ENCODE measurements around the gene SFI1. TPM values are rescaled to one million over a fixed set of nuclear protein-coding genes. Genes with fewer than 3 reads are reported as not detected.

Gene SFI1
- total and polyA plus RNA-seq, 5 donors from 2014 or later = 18.6 to 300 (median 33.3) TPM

DNA sequence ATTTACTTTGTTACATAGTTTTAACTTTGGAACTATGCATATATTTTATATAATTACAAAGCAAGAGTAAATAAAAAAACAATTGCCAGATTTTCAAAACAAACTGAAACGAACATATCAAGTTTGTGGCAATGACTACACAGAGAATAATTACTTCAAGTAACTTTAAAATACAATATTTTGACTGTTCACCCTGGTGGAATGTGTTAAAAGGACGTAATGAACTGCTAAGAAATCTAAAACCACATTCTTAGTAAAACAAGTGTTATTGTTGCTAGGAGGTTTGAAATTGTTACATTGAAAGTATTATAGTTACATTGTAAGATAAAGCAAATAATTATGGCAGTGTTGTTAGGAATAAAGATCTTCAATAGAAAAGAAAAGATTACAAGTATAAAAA, 71.4 kb downstream of the SFI1 start:
- Mint-ChIP-seq H3K4me3 (no peak overlapping the region), H3K4me1 (peaks cover 0 to 8% (median 5%) of the 10 kb centered on the region in 4 donors), H3K27me3 (no peaks in the 10 kb centered on the region), H3K36me3 (peaks cover 41% of the 10 kb centered on the region), H3K27ac (no peak overlapping the region), H3K9me3 (peaks cover 0 to 1% (median 0%) of the 10 kb centered on the region in 7 donors)
- Histone ChIP-seq H3K27me3 (ENCODE audit: control insufficient read depth, insufficient read depth, low read length) (no peaks in the 10 kb centered on the region), H3K4me3 (ENCODE audit: low read depth, low read length) (no peak overlapping the region), H3K9me3 (ENCODE audit: control insufficient read depth in 2 of 2, low read length in 2 of 2) (no peaks in the 10 kb centered on the region), H3K4me1 (ENCODE audit: control insufficient read depth, insufficient read depth, low read length, poor library complexity, severe bottlenecking) (no peaks in the 10 kb centered on the region), H3K27ac (ENCODE audit: insufficient read depth, low read length, poor library complexity, severe bottlenecking) (no peak overlapping the region), H3K36me3 (ENCODE audit: control insufficient read depth, insufficient read depth, low read length) (peaks cover 50% of the 10 kb centered on the region)
- ATAC-seq (ENCODE audit: low read depth in 2 of 2) = no peak
- DNase-seq = no peak

DNA sequence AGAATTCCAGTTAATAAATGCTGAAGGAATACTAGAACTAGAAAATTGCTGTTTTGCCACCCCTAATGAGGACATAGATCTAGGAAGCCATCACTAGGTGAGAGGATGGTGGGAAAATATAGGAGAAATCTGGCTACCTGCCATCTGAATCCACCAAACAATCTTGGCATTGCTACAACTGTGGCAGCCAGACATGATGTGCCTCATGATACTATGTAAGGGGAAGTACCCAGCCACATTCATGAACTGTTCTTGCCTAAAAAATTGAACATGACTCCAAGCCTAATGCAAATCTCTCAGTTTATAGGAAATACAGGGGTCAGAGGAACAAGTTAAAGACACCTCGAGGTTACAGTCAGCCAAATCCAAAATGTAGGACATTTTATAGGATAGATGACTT, 72.8 kb downstream of the SFI1 start:
- DNase-seq (no peak), ATAC-seq (ENCODE audit: low read depth in 2 of 2) (no peak)
- H3K27me3 ChIP-seq (ENCODE audit: control insufficient read depth, insufficient read depth, low read length) = no peaks in the 10 kb centered on the region
- Mint-ChIP-seq H3K4me3 (no peak overlapping the region), H3K9me3 (peaks cover 0 to 1% (median 0%) of the 10 kb centered on the region in 7 donors), H3K27me3 (no peaks in the 10 kb centered on the region), H3K36me3 (peaks cover 39% of the 10 kb centered on the region), H3K4me1 (peaks cover 0 to 8% (median 5%) of the 10 kb centered on the region in 4 donors), H3K27ac (peak overlapping the region in 1 of 3 donors; percentile 94)
- no peaks in the 10 kb centered on the region for H3K4me1 ChIP-seq (ENCODE audit: control insufficient read depth, insufficient read depth, low read length, poor library complexity, severe bottlenecking)
- H3K27ac ChIP-seq (ENCODE audit: insufficient read depth, low read length, poor library complexity, severe bottlenecking) = no peak overlapping the region
- H3K9me3 ChIP-seq (ENCODE audit: control insufficient read depth in 2 of 2, low read length in 2 of 2) = no peaks in the 10 kb centered on the region
- H3K36me3 ChIP-seq (ENCODE audit: control insufficient read depth, insufficient read depth, low read length) = peaks cover 59% of the 10 kb centered on the region
- no peak overlapping the region for H3K4me3 ChIP-seq (ENCODE audit: low read depth, low read length)

DNA sequence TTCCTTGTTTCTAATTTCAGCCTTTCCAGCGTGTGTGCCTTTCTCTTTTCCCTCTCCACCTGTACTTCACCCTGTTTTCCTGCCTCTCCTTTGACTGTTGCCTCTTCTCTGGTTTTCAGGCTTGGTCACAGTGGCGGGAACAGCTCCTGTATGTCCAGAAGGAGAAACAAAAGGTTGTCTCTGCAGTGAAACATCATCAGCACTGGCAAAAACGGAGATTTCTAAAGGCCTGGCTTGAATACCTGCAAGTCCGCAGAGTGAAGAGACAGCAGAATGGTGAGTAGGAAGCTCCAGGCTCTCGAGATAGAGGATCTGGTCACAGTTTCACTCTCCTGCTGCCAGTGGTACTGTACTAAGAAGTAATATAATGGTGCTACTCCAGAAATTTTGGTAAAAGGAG, 76.6 kb downstream of the SFI1 start:
- no peak overlapping the region for H3K4me3 ChIP-seq (ENCODE audit: low read depth, low read length)
- Mint-ChIP-seq H3K4me3 (no peak overlapping the region), H3K9me3 (no peaks in the 10 kb centered on the region), H3K4me1 (peaks cover 0 to 5% (median under 1%) of the 10 kb centered on the region in 4 donors), H3K27me3 (no peaks in the 10 kb centered on the region), H3K27ac (peak overlapping the region in 1 of 3 donors; percentile 93), H3K36me3 (peaks cover 37% of the 10 kb centered on the region)
- ATAC-seq (ENCODE audit: low read depth in 2 of 2) (no peak), DNase-seq (no peak)
- no peak overlapping the region for H3K27ac ChIP-seq (ENCODE audit: insufficient read depth, low read length, poor library complexity, severe bottlenecking)
- no peaks in the 10 kb centered on the region for H3K9me3 ChIP-seq (ENCODE audit: control insufficient read depth in 2 of 2, low read length in 2 of 2)
- H3K27me3 ChIP-seq (ENCODE audit: control insufficient read depth, insufficient read depth, low read length) = no peaks in the 10 kb centered on the region
- H3K36me3 ChIP-seq (ENCODE audit: control insufficient read depth, insufficient read depth, low read length) = peaks cover 78% of the 10 kb centered on the region
- H3K4me1 ChIP-seq (ENCODE audit: control insufficient read depth, insufficient read depth, low read length, poor library complexity, severe bottlenecking) = no peaks in the 10 kb centered on the region

DNA sequence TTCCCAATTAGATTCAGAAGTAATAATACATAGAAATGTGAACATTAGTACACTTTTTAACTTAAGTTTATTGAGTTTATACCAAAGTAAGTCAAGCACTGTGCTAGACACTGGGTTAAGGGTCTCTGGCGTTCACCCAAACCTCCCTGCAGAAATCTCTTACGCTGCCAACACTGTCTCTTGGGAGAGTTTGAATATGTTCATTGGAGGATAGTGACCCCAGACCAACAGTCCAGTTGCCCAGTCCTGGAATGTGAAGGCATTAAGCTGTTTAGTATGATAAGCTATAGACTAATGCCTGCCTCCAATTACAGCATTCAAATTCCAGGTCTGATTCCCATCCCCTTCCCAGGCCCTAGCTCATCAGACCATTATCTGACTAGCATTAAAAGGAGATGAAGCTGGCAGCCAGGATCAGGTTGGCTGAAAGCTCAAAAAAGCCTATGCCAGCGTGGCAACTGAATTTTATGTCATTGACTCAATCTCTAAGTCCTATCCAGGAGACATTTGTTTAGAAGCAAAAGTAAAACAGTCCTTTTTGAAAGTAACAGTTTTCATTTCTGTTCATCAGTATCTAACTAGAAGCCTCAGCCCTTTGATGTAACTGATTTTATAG, 77.8 kb downstream of the SFI1 start:
- no peak overlapping the region for H3K27ac Mint-ChIP-seq
- H3K36me3 Mint-ChIP-seq = peaks cover 40% of the 10 kb centered on the region
- H3K36me3 ChIP-seq (ENCODE audit: control insufficient read depth, insufficient read depth, low read length) = peaks cover 79% of the 10 kb centered on the region

DNA sequence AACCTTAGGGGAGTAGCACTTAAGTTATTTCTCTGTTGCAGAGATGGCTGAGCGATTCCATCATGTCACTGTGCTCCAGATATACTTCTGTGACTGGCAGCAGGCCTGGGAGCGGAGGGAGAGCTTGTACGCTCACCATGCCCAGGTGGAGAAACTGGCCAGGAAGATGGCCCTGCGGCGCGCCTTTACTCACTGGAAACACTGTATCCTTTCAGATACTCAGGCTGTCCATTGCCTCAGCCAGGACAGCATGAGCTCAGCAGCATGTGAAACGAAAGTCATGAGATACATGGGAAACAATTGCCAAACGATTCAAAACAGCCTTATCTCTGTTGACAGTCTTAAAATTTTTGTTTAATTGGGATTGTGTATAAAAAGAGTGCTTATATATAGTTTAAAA, 78.9 kb downstream of the SFI1 start:
- H3K36me3 ChIP-seq (ENCODE audit: control insufficient read depth, insufficient read depth, low read length) = peaks cover 78% of the 10 kb centered on the region
- no peak overlapping the region for H3K4me3 Mint-ChIP-seq
- DNase-seq (no peak), ATAC-seq (ENCODE audit: low read depth in 2 of 2) (no peak)
- no peak overlapping the region for H3K4me3 ChIP-seq (ENCODE audit: low read depth, low read length)
- H3K27ac Mint-ChIP-seq = no peak overlapping the region
- H3K4me1 ChIP-seq (ENCODE audit: control insufficient read depth, insufficient read depth, low read length, poor library complexity, severe bottlenecking) = no peaks in the 10 kb centered on the region
- no peak overlapping the region for H3K27ac ChIP-seq (ENCODE audit: insufficient read depth, low read length, poor library complexity, severe bottlenecking)
- peaks cover 38% of the 10 kb centered on the region for H3K36me3 Mint-ChIP-seq
- no peaks in the 10 kb centered on the region for H3K9me3 ChIP-seq (ENCODE audit: control insufficient read depth in 2 of 2, low read length in 2 of 2)
- no peaks in the 10 kb centered on the region for H3K27me3 Mint-ChIP-seq
- no peaks in the 10 kb centered on the region for H3K9me3 Mint-ChIP-seq
- H3K4me1 Mint-ChIP-seq = peaks cover 0 to 5% (median under 1%) of the 10 kb centered on the region in 4 donors
- no peaks in the 10 kb centered on the region for H3K27me3 ChIP-seq (ENCODE audit: control insufficient read depth, insufficient read depth, low read length)

More for the DNA sequence above, 77.8 kb downstream of the SFI1 start:
- Mint-ChIP-seq H3K9me3 (no peaks in the 10 kb centered on the region), H3K4me3 (no peak overlapping the region), H3K27me3 (no peaks in the 10 kb centered on the region), H3K4me1 (peaks cover 0 to 5% (median under 1%) of the 10 kb centered on the region in 4 donors)
- DNase-seq (no peak), ATAC-seq (ENCODE audit: low read depth in 2 of 2) (no peak)
- H3K27ac ChIP-seq (ENCODE audit: insufficient read depth, low read length, poor library complexity, severe bottlenecking) = no peak overlapping the region
- no peak overlapping the region for H3K4me3 ChIP-seq (ENCODE audit: low read depth, low read length)
- no peaks in the 10 kb centered on the region for H3K4me1 ChIP-seq (ENCODE audit: control insufficient read depth, insufficient read depth, low read length, poor library complexity, severe bottlenecking)
- no peaks in the 10 kb centered on the region for H3K9me3 ChIP-seq (ENCODE audit: control insufficient read depth in 2 of 2, low read length in 2 of 2)
- no peaks in the 10 kb centered on the region for H3K27me3 ChIP-seq (ENCODE audit: control insufficient read depth, insufficient read depth, low read length)

DNA sequence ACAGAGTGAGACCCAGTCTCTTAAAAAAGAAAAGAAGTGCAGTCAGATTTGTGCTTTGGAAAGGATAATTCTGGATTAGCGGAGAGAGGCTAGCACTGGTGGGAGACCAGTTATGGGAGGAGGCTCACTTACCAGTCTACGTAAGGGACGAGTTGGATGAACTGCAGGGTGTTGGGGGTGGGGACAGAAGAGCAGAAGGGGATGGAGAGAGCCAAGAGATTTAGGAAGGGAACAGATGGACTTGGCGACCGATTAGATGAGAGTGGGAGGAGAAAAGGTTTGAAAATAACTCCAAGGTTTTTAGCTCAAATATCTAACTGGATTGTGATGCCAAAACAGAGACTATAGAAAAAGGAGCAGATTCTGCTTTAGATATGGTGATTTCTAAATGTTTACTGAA, 81.4 kb downstream of the SFI1 start:
- Mint-ChIP-seq H3K4me3 (peak overlapping the region in 1 of 4 donors; percentile 19), H3K27ac (peak overlapping the region in 1 of 3 donors; percentile 23), H3K27me3 (no peaks in the 10 kb centered on the region), H3K4me1 (peaks cover 5 to 10% (median 8%) of the 10 kb centered on the region in 4 donors), H3K36me3 (peaks cover 29% of the 10 kb centered on the region), H3K9me3 (no peaks in the 10 kb centered on the region)
- peaks cover 6% of the 10 kb centered on the region for H3K4me1 ChIP-seq (ENCODE audit: control insufficient read depth, insufficient read depth, low read length, poor library complexity, severe bottlenecking)
- DNase-seq = no peak
- H3K4me3 ChIP-seq (ENCODE audit: low read depth, low read length) = no peak overlapping the region
- ATAC-seq (ENCODE audit: low read depth in 2 of 2) = no peak
- H3K9me3 ChIP-seq (ENCODE audit: control insufficient read depth in 2 of 2, low read length in 2 of 2) = no peaks in the 10 kb centered on the region
- H3K27ac ChIP-seq (ENCODE audit: insufficient read depth, low read length, poor library complexity, severe bottlenecking) = no peak overlapping the region
- H3K27me3 ChIP-seq (ENCODE audit: control insufficient read depth, insufficient read depth, low read length) = no peaks in the 10 kb centered on the region
- peaks cover 63% of the 10 kb centered on the region for H3K36me3 ChIP-seq (ENCODE audit: control insufficient read depth, insufficient read depth, low read length)

DNA sequence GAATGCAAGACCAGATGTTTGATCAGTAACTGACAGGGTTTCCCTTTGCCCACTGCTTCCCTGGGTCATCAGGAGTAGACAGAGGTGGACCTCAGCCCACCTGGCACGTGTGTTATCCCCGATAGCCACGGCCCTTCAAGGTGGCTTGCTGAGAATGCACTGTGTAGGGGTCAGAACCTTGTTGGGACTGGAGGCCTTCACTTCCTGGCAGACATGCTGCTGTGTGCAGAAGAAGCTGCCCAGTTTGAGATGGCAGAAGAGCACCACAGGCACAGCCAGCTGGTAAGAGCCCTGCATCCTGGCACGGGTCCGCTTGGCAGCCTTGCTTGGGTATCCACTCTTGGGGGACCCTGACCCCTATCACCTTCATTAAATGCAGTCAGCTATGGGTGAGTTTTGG, 81.8 kb downstream of the SFI1 start:
- H3K4me3 ChIP-seq (ENCODE audit: low read depth, low read length) = no peak overlapping the region
- H3K27ac Mint-ChIP-seq = peak overlapping the region in 2 of 3 donors; percentile 23 to 48
- H3K36me3 ChIP-seq (ENCODE audit: control insufficient read depth, insufficient read depth, low read length) = peaks cover 59% of the 10 kb centered on the region
- DNase-seq = no peak
- H3K27ac ChIP-seq (ENCODE audit: insufficient read depth, low read length, poor library complexity, severe bottlenecking) = no peak overlapping the region
- no peaks in the 10 kb centered on the region for H3K27me3 Mint-ChIP-seq
- peaks cover 8% of the 10 kb centered on the region for H3K4me1 ChIP-seq (ENCODE audit: control insufficient read depth, insufficient read depth, low read length, poor library complexity, severe bottlenecking)
- H3K9me3 Mint-ChIP-seq = no peaks in the 10 kb centered on the region
- no peaks in the 10 kb centered on the region for H3K9me3 ChIP-seq (ENCODE audit: control insufficient read depth in 2 of 2, low read length in 2 of 2)
- ATAC-seq (ENCODE audit: low read depth in 2 of 2) = no peak
- no peak overlapping the region for H3K4me3 Mint-ChIP-seq
- H3K4me1 Mint-ChIP-seq = peaks cover 5 to 14% (median 8%) of the 10 kb centered on the region in 4 donors
- H3K36me3 Mint-ChIP-seq = peaks cover 25% of the 10 kb centered on the region
- H3K27me3 ChIP-seq (ENCODE audit: control insufficient read depth, insufficient read depth, low read length) = no peaks in the 10 kb centered on the region

DNA sequence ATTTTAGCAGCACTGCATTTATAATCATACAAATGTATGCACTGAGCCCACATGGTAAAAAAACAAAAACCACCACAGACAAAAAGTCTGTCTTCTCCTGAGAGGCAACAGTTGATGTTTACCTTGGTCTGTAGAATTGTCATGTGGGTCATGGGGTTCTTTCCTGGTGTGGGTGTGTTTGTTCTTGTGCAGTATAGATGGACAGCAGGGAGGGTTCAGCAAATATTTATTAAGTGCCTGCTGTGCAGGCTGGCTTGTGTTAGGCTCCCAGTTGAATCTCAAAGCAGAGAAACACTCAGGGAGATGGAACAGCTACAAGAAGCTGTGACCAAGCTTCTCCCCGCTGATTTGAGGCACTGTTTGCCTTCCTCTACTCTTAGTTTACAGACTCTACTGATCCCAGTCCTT, 83.5 kb downstream of the SFI1 start:
- DNase-seq (no peak), ATAC-seq (ENCODE audit: low read depth in 2 of 2) (no peak)
- Mint-ChIP-seq H3K4me1 (peaks cover 10 to 30% (median 23%) of the 10 kb centered on the region in 4 donors), H3K27ac (peak overlapping the region in 1 of 3 donors; percentile 52), H3K27me3 (no peaks in the 10 kb centered on the region), H3K4me3 (no peak overlapping the region), H3K36me3 (peaks cover 25% of the 10 kb centered on the region), H3K9me3 (no peaks in the 10 kb centered on the region)
- Histone ChIP-seq H3K4me3 (ENCODE audit: low read depth, low read length) (no peak overlapping the region), H3K27me3 (ENCODE audit: control insufficient read depth, insufficient read depth, low read length) (no peaks in the 10 kb centered on the region), H3K4me1 (ENCODE audit: control insufficient read depth, insufficient read depth, low read length, poor library complexity, severe bottlenecking) (peaks cover 21% of the 10 kb centered on the region), H3K27ac (ENCODE audit: insufficient read depth, low read length, poor library complexity, severe bottlenecking) (no peak overlapping the region), H3K36me3 (ENCODE audit: control insufficient read depth, insufficient read depth, low read length) (peaks cover 50% of the 10 kb centered on the region), H3K9me3 (ENCODE audit: control insufficient read depth in 2 of 2, low read length in 2 of 2) (no peaks in the 10 kb centered on the region)

Data from CD4-positive, CD25-positive, alpha-beta regulatory T cell (primary cell).